HG02623 (cell line): ENCODE measurements around the gene DIAPH1.
"Not testable (repeated sequence)": the region's sequence is repeated elsewhere in the genome, so short reads cannot be mapped to it uniquely, and the experiment has no call there.

Source experiments
- ATAC-seq: cut with Tn5 transposase; IDR thresholded peaks from one replicate; pipeline ENCODE4 v1.9.1; 2021; ENCODE audit warnings: moderate library complexity; ENCODE audit not compliant: unreplicated experiment

DIAPH1 gene

DNA sequence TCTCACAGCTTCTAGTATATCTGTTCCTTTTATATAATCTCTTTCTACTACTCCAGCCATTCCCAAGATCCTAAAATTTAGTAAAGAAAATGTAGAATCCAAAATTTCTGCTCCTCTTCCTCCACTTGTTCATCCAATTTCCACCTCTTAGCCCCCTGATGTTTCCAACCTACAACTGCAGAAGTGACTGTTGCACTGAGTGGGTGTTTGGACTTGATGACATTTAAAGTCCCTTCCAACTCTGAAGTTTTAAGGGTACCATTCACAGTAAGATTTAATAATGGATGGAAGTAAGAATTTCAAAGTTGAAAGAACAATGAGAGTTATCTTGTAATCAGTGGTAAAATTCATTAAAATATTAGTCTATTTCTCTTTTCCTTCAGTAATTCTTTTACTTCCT lies 5.5 kb downstream of the DIAPH1 start:
- ATAC-seq: no peak

DNA sequence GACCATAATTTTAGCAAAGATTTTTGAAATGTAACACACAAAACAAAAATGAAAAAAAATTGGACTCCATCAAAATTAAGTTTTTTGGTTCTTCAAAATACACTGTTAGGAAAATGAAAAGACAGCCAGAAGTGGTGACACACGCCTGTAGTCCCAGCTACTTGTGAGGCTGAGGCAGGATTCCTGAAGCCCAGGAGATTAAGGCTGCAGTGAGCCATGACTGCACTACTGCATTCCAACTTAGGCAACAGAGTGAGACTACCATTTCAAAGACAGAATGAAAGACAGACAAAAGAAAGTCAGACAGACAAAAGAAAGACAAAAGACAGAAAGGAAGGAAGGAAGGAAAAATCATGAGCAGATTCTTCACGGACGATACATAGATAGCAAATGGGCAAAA lies 7.5 kb downstream of the DIAPH1 start:
- no peak for ATAC-seq

DNA sequence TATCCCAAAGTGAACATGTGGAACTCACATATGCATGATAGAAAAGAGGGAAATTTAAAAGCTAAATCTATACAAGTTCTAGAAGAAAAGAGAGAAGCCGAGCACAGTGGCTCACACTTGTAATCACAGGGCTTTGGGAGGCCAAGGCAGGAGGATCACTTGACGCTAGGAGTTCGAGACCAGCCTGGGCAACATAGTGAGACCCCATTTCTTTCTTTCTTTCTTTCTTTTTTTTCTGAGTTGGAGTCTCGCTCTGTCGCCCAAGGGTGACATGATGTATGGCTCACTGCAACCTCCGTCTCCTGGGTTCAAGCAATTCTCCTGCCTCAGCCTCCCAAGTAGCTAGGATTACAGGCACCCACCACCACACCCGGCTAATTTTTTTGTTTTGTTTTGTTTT lies 8.9 kb downstream of the DIAPH1 start:
- ATAC-seq: not testable (repeated sequence)

DNA sequence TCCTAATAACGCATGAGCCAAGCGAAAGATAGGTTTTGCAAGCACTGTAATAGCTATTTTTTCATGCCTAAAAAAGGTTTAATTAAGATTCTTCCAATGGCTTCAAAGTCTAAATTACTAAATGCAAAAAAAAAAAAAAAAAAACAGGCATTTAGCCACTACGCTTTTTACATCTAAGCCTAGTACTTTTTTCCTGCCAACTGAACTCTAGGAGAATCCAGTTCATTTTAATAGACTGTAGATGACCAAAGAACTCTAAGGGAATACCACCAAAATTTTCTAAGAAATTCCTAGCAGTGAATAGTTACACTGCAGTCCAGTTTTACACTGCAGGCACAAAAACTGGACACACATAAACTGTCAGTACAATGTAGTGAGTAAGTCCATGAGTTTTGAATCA lies 9.8 kb downstream of the DIAPH1 start:
- no peak for ATAC-seq

DNA sequence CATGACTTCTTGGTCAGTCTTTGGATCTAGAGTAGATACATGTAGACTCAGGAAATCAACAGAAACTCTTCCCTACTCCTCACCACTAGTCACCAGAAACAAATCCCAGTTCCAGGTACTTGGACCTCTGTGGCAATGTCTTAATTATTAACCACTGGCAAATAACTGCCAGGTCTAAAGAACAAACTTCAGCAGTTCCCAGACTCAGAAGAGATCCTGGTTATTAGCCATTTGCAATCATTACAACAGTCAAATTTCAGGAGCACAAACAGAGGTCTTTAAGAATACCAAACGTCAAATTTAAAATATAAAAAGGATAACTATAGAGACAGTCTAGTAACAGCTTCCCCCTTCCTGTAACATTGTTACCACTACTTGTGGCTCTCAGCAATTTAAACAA lies 10.2 kb downstream of the DIAPH1 start:
- no peak for ATAC-seq

DNA sequence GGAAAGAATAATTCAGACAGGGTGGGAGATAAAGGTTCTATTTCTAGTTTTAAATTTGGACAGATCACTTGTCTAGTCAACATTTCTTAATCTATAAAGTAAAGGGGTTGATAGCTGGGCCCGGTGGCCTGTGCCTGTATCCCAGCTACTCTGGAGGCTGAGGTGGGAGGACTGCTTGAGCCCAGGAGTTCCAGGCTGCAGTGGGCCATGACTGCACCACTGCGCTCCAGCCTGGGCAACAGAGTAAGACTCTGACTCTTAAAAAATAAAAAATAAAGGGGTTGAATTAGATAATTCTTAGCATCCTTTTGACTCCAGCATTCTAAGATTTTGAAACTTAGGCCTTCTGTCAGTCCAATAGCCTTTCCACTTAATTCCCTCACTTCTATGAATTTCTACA lies 10.8 kb downstream of the DIAPH1 start:
- no peak for ATAC-seq

DNA sequence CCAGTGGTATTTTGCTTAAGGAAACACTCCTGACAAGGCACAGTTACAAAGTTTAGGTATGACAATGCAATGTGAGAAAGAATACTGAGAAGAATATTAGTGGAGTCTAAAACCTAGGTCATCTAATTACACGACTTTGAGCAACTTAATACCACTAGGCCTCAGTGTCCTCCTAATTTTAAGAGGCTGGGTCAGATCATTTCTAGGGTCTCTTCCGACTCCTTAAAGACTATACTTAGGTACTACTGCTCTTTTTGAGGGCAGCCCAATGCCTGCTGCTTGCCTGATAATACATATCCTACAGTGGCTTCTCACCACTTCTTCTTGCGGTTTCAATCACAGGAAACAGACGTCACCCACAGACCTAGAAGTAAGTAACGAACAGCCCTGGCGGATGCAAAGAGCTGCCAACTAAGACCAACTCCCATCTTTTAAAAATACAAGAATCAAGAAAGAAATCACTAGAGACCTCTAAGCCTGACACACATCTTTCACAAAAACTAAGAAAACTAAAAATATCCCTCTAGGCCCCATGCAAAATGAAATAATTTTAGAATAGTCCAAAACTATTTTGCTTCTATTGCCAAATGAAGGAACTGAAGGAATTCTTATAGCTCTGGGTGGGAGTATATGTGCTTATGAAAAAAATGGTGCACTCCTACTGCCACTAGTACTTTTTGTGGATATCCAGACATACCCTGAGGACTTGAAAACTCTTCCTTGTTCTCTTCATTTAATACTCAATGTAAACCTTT lies 13.1 kb downstream of the DIAPH1 start:
- peak; percentile 98 for ATAC-seq

DNA sequence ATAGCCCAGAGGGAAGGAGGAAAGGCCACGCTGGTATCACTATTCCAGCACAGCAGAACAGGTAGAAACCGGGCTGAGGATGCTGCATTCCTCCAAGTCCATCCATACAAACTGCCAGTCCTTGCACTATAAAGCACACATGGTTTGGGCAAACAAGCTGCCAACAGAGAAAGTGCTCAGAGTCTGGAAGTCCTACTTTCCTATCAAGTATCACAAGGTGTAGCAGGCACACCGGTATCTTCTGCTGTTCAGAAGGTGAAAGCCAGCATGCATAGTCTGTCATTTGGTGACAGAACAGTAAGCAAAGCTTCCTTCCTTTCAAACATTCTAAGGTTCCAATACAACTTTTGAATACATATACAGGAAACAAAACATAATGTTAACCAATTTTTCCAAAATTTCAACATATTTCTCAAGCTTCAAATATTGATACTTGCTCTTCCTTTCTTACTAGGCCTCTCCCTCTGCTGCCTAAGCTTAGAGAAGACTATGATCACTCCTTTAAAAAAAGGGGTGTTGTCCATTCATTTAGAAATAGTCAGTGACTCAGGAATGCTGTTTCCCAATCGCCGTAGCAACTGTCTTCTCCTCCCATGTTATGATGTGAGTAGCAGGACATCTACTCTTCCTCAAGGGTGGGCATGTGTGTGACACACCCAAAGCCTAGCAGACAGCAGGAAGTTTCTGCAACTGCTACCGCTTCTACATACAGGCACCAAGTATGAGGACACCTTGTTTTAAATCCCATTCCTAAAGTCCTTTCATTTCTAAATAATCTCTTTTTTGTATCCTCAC lies 14.7 kb downstream of the DIAPH1 start:
- ATAC-seq: no peak

DNA sequence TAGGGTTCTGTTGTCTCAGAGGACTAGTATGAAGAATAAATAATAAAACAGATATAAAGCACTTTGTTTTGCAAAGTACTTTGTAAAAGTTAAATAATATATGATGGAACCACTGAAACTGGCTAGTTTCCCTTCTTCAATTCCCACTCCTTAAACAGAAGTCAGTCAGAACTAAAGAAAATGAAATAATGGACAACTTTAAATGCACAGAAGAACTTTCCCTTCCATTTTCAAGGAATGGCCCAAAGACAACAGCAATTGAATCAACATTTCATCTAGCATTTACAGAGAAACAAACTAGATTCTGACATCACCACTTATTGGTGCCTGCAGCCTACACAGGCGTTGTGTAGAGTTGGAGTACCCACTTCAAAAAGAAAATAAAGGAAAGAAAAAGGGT lies 16.2 kb downstream of the DIAPH1 start:
- ATAC-seq: no peak

DNA sequence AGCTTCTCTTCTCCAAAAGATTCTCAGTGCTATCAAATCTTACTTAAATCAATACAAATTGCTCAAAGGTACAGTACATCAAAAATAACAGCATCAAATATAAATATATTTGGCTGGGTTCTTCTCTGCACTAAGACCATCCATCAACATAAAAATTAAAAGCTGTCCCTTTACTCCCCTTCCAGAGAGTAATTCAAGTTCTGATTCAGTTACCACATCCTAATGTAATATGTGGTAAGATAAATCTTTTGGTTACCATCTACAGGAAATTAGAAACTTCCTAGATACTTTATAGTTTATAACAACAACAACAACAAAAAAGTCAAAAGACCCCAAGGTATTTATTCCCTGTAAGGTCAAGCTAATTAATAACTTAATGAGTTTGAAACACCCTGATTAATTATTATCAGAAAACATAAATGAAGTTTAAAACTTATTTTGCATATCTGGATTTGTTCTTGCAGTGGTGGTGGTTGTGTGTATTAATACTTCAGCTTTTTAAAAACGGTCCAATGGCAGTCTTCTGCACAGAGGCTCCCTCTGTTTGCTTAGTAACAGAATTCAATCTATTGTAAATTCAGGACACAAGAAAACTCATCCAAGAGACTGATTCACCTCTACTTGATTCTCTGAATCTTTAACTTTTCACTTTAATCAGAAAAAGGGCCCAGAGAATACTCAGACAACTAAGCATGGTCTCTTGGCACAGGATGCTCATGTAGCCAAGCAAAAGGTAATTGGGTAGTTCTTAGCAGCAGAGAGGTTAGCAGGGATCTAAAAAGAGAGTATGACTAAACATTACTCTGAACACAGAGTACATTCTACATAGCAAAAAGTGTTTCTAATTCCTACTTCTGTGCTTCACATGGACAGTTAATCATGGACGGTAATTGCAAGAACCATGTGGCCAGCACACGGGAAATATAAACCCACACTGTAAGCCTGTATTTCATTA lies 20.1 kb downstream of the DIAPH1 start:
- no peak for ATAC-seq

DNA sequence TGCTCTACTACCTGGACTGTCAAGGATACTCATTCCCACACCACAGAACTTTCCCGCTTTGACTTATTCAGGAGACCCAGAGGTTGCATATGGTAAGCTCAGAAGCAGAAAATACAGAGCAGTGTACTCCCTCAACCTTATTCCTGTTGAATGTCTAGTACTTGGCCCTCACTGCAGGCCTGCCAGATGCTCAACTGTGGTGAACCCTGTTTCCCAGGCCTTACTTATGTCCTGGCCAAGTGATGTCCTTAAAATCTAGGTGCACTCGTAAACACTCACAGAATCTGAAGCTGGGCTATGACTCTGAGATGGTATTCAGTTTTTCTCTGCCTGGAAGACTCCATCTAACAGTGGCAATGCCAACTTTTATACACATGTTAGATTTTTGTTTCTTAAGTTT lies 21.0 kb downstream of the DIAPH1 start:
- no peak for ATAC-seq

DNA sequence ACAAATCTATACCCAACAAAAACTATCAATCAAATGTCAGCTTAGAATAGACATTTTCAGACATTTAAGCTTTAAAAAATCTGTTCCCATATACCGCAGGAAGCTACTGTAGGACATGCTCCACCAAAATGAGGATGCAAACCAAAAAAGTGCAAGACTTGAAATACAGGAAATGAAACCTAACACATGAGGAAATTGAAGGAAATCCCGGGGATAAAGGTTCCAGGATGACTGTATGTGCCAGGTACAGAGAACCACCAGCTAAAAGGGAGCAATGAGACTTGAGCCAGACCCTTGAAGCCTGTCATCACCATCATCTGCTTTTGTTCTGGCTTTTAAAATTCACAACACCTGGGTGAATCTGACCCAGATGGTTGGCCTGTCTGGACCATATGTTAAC lies 21.4 kb downstream of the DIAPH1 start:
- no peak for ATAC-seq

DNA sequence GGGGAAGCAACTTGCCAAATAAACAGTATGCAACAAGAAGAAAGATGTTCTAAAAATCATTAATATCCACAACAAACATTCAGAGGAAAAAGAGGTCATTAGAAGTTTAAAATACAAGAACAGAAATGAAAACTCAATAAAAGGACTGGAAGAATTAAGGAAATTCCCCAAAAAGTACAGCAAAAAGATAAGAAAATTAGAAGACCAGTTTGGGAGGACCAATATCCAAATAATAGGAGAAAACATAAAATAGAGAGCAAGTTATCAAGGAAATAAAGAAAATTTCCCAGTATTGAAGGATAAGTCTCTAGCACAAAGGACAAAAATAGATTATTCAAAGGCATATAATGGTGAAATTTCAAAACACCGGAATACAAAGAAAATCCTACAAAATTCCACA lies 21.9 kb downstream of the DIAPH1 start:
- ATAC-seq: no peak

DNA sequence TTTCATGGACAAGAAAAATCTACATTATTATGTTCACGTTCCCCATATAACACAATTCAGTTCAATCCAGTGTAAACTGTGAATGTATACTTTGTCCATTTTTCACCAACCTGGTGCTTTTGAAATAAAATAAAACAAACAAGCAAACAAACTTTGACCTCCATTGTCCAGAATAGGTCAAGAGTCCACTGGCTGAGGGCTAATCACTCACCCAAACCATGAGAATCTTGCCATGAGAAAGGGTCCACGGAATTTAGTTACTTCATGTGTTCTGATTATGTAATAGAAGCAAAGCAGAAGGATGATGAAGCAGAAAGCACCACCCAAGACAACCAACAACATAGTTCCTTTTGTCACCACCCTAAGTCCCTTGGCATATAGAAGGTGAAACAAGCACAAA lies 28.7 kb downstream of the DIAPH1 start:
- ATAC-seq: no peak

DNA sequence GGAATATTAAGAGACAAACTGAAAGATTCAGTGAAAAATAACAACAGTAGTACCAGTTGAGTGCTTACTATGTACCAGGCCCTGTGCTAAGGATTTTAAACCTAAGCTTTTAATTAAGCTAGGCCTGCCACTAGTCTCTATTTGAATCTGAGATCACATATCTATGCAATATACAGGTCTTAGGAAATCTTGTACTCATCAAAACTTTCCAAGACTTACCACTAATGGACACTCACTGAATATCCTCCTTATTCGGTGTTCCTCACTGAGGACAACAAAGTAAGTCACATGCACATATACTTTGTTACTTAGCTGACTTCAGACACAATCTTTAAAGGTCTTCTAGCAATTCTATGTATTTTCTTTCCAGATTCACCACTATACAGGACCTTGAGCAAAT lies 32.6 kb downstream of the DIAPH1 start:
- no peak for ATAC-seq

DNA sequence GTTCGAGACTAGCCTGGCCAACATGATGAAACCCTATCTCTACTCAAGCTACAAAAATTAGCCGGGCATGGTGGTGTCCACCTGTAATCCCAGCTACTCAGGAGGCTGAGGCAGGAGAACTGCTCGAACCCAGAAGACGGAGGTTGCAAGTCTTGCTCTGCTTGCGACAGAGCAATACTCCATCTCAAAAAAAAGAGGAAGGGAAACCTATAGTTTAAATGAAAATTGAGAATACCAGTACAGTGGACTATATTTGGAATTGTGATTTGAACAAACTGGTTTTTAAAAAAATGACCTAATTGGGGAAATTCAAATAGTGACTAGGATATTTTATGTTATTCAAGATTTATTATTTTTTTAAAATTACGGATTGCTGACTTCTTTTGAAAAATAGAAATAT lies 33.2 kb downstream of the DIAPH1 start:
- no peak for ATAC-seq

DNA sequence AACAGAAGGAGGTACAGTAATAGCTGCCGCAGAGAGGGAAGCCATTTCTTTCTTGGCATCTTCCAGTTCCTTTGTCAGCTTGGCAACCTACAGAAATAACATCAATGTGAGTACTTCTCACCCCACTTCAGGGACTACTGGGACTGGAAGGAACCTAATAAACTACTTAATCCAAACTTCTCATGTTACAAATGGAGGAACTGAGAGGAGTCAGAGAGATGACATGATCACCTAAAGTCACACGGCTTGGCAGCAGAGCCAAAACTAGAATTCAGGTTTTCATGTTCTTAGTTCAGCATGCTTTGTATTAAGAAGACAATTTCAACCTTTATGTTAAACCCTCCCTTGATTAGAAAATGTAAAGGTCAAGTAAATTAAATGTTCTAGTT lies 44.7 kb downstream of the DIAPH1 start:
- ATAC-seq: no peak

DNA sequence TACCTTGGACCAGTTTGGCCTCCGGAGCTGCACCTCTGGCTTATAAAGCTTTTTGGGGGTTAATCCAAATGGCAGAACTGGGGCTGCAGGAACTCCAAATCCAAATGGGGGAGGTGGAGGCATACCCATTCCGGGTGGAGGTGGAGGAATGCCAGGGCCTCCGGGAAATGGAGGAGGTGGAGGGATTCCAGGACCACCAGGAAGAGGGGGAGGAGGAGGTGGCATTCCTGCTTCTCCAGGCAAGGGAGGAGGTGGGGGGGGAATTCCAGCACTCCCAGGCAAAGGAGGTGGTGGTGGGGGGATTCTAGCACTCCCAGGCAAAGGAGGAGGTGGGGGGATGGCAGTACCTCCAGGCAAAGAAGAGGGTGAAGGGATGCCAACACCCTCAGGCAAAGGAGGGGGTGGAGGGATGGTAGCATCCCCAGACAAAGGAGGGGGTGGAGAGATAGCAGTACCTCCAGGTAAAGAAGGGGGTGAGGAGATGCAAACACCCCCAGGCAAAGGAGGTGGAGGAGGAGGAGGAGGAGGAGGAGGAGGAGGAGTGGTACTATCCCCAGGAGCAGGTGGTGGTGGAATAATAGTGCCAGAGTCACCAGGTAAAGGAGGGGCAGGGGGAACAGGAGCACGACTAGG lies 45.2 kb downstream of the DIAPH1 start:
- no peak for ATAC-seq

DNA sequence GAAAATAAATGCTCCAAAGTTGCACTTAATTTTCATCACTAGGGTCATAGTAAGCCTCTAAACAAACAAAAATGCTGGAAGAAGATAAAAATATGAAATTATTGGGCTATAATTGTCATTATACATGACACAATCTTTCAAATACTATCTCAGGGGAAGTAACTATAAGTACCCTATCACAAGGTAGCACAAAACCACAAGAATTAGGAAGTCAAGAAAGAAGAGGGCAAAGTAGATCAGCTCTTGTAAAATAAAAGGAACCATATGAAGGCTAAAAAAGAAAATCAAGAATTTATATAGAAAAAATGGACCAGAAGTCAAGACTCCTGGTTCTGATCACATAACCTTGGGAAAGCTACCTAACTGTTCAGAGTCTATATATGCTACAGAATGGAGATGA lies 48.1 kb downstream of the DIAPH1 start:
- ATAC-seq: no peak

DNA sequence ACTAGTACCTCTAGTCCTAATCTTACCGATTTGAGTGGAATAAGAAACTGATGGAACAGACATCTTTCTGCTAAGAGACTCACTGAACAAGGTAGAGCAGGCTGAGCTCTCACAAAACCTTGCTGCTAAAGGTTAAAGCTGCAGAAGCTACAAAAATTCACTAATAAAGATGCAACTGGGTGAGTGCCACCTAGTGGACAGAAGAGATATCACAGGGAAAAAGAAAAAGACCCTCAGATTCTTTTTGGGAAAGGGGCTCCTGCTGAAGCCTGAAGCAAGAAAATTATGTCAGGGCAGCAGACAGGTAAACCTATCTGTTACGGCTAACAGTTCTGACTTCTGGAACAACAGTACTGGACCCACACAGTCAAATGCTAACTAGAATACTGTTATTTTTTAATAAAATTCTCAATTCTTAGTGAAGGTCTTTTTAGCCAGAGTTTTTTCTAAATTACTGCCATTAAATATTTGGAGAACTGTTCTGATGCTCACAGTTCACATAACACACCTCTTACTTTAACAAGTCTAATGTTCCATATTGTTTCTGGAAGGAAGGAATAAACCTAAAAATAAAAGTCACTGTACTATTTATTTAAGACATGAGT lies 51.2 kb downstream of the DIAPH1 start:
- no peak for ATAC-seq
